GM23248 (cell line): ENCODE results near the gene LIMS4.
"Not testable (repeated sequence)": the region's sequence is repeated elsewhere in the genome, so short reads cannot be mapped to it uniquely, and the experiment has no call there.

Experiments
- EZH2 ChIP-seq: fragments of 200-600 bp; sonication (generic); IDR thresholded peaks from 2 replicates; pipeline ENCODE4 v1.6.1; 2018; ENCODE audit warnings: antibody characterized with exemption, mild to moderate bottlenecking; ENCODE audit not compliant: insufficient read depth, poor library complexity, severe bottlenecking
- EZH2phosphoT487 ChIP-seq: fragments of 200-600 bp; sonication (generic); IDR thresholded peaks from 2 replicates; pipeline ENCODE4 v1.6.1; 2018; ENCODE audit warnings: antibody characterized with exemption, moderate library complexity, mild to moderate bottlenecking, low read depth; ENCODE audit not compliant: insufficient read depth

- not testable (repeated sequence) for TF ChIP-seq EZH2, EZH2phosphoT487
These were observed 4.8 kb upstream of the LIMS4 start for GRCh38 chr2:110477370-110477769.
